ES-I3 (cell line): ENCODE data around the gene TMEM39B.

ENCODE experiments used
- H3K36me3 ChIP-seq: 2 replicates; pipeline ENCODE4 v1.6.1; 2013; ENCODE audit warnings: mild to moderate bottlenecking, low read length, control low read depth, moderate library complexity; ENCODE audit not compliant: insufficient read depth
- H3K4me1 ChIP-seq: 2 replicates; pipeline ENCODE4 v1.6.1; 2013; ENCODE audit warnings: mild to moderate bottlenecking, control low read depth, low read length; ENCODE audit not compliant: insufficient read depth
- H3K9ac ChIP-seq: 2 replicates; pipeline ENCODE4 v1.6.1; 2013; ENCODE audit warnings: low read depth, mild to moderate bottlenecking, low read length, moderate library complexity
- H3K9me3 ChIP-seq: 2 replicates; pipeline ENCODE4 v1.6.1; 2013; ENCODE audit warnings: mild to moderate bottlenecking, low read length, moderate library complexity; ENCODE audit not compliant: control insufficient read depth, insufficient read depth

TMEM39B gene

GRCh38 chr1:32072622-32073298, at the start of gene TMEM39B:
Gene TMEM39B, plus strand, starts transcription at chr1:32072939. Its CDS starts 109 bp downstream, at chr1:32073048.
- Histone ChIP-seq H3K4me1 (peaks cover 16% of the 10 kb centered on the region), H3K36me3 (0 out of 2 replicates have a peak, but pooled peaks cover under 1% of the 10 kb centered on the region), H3K9me3 (no peaks in the 10 kb centered on the region), H3K9ac (peak within 1 kb of the TSS; percentile 92)

DNA sequence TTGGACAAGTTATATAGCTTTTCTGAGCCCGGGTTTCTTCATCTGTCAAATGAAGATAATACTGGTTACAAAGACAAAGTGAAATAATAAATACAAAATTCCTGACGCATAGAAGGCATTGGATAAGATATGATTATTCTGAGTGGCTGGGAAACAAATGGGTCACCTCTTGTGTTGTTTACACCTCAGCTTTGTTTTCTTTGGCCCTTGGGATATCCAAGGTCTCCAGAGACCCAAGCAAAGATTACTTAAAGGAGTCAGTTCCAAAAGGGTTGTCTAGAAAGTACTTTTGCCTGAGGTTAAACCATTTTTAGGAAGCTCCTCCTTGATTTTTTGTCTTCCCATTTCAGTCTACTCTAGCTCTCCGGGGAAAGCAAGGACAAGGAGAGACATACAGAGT, 49.4 kb upstream of the TMEM39B start:
- Histone ChIP-seq H3K36me3 (no peaks in the 10 kb centered on the region), H3K9me3 (no peaks in the 10 kb centered on the region), H3K9ac (no peak overlapping the region), H3K4me1 (no peaks in the 10 kb centered on the region; the same call in 1 of the 2 replicates)

DNA sequence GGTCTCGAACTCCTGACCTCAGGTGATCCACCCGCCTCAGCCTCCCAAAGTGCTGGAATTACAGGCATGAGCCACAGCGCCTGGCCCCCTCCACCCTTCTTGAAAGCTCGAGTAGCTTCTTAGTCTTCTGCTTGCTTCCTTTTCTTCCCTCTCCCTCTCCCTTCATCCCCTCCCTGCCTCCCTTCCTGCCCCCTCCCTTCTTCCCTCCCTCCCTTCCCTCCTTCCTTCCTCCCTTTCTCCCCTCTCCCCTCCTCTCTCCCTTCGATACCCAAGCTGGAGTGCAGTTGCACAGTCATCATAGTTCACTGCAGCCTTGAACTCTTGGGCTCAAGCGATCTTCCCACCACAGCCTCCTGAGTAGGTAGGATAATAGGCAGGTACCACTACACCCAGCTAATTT, 47.2 kb upstream of the TMEM39B start:
- H3K36me3 ChIP-seq = no peaks in the 10 kb centered on the region
- no peaks in the 10 kb centered on the region; the same call in 1 of the 2 replicates for H3K4me1 ChIP-seq
- H3K9me3 ChIP-seq = no peaks in the 10 kb centered on the region
- no peak overlapping the region for H3K9ac ChIP-seq

DNA sequence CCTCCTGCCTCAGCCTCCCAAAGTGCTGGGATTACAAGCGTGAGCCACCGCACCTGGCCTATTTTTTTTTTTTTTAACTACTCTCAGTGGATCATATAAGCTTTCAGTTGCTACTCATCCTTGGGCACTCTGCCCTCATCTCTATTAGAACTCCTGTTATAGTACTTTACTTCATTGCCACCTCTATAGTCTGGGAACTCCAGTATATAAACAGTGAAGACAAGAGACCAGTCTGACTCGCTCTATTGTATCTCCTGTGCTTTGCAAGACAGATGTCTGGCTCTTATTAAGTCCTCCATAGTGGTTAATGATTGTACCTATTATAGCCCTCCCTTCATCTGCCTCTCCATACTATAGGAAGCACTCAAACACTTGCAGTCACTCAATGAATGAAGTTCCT, 44.0 kb upstream of the TMEM39B start:
- Histone ChIP-seq H3K4me1 (no peaks in the 10 kb centered on the region; the same call in 1 of the 2 replicates), H3K9ac (no peak overlapping the region), H3K36me3 (peaks cover 22% of the 10 kb centered on the region), H3K9me3 (no peaks in the 10 kb centered on the region)

- Histone ChIP-seq H3K36me3 (peaks cover 35% of the 10 kb centered on the region), H3K4me1 (no peaks in the 10 kb centered on the region), H3K9ac (no peak overlapping the region), H3K9me3 (no peaks in the 10 kb centered on the region)
These were observed 41.0 kb upstream of the TMEM39B start for GRCh38 chr1:32031578-32032274.

DNA sequence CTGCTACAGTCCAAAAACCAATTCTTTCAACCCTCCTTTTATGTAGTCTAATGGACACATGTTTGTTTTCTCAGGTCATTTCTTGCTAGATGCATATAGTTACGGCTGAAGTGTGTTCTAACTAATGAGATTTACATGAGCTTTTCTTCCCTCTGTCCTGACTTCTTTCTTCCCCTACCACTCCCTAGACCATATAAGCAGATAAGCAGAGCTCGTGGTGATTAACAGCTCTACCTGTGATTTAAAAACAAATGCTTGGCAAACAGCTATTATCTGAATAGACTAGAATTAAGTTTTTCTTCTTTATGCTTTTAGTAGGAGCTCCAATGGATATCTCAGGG, 40.5 kb upstream of the TMEM39B start:
- H3K36me3 ChIP-seq = peaks cover 35% of the 10 kb centered on the region
- no peaks in the 10 kb centered on the region for H3K4me1 ChIP-seq
- no peaks in the 10 kb centered on the region for H3K9me3 ChIP-seq
- H3K9ac ChIP-seq = no peak overlapping the region

- H3K36me3 ChIP-seq = peaks cover 52% of the 10 kb centered on the region
- no peaks in the 10 kb centered on the region for H3K9me3 ChIP-seq
- no peaks in the 10 kb centered on the region for H3K4me1 ChIP-seq
- no peak overlapping the region for H3K9ac ChIP-seq
These were observed 37.6 kb upstream of the TMEM39B start for GRCh38 chr1:32035119-32035518.

DNA sequence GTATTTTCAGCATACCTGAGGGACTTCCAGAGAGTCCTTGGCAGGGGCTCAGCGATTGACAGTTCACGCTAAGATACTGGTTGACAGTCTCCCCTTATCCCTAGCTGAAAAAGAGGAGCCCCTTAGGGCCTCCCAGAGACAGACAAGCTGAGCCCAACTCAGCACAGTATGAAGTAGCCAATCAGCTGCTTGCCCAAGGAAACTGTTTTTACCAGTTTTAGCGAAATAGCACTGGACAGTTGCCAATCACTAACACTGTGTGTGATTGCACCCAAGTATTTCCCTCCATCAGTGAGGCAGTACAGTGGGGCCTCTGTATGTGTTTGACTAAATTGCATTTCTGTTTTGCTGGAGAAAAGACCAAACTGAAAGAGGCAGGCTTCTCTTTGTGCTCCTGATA, 32.0 kb upstream of the TMEM39B start:
- no peaks in the 10 kb centered on the region for H3K4me1 ChIP-seq
- H3K9ac ChIP-seq = no peak overlapping the region
- peaks cover 61% of the 10 kb centered on the region for H3K36me3 ChIP-seq
- H3K9me3 ChIP-seq = no peaks in the 10 kb centered on the region

- H3K9ac ChIP-seq = no peak overlapping the region
- no peaks in the 10 kb centered on the region for H3K4me1 ChIP-seq
- peaks cover 66% of the 10 kb centered on the region for H3K36me3 ChIP-seq
- no peaks in the 10 kb centered on the region for H3K9me3 ChIP-seq
These were observed 30.4 kb upstream of the TMEM39B start for GRCh38 chr1:32042330-32042729.

DNA sequence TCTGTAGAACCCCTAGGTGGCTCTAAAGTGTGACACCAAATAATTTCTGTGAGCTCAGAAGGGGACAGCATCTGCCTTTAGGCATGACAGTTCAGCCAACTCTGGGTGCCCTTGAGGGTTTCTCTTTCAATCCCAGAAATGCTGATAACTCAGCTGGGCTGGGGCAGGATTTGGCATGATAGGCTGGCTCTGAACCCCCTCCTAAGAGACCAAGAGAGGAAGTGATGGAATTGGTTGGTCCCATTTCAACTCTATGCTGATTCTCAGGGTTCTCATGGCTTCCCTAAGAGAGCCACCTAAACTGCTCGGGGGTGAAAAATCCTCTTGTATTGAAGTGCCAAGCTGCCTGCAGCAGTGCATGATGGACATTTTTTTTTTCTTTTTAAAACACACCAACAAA, 28.5 kb upstream of the TMEM39B start:
- Histone ChIP-seq H3K36me3 (peaks cover 64% of the 10 kb centered on the region), H3K4me1 (no peaks in the 10 kb centered on the region), H3K9ac (no peak overlapping the region), H3K9me3 (no peaks in the 10 kb centered on the region)

DNA sequence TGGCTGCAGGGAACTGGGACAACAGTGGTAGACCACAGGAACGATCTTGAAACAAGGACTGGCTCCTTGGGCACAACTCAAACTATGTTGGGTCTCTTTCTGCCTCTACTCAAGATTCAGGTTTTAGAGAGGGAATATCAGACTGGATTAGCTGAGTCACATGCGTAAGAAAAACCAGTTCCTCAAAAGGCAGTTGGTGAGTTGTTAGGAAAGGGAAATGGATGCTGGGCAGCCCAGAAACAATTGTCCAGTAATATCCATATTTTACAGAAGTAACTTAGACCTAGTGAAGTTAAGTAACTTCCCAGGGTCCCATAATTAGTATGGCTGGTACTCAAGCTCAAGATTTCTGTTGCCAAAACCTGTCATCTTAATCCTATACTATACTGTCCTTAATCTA, 27.0 kb upstream of the TMEM39B start:
- no peaks in the 10 kb centered on the region for H3K4me1 ChIP-seq
- H3K36me3 ChIP-seq = peaks cover 51% of the 10 kb centered on the region
- H3K9ac ChIP-seq = no peak overlapping the region
- no peaks in the 10 kb centered on the region for H3K9me3 ChIP-seq

DNA sequence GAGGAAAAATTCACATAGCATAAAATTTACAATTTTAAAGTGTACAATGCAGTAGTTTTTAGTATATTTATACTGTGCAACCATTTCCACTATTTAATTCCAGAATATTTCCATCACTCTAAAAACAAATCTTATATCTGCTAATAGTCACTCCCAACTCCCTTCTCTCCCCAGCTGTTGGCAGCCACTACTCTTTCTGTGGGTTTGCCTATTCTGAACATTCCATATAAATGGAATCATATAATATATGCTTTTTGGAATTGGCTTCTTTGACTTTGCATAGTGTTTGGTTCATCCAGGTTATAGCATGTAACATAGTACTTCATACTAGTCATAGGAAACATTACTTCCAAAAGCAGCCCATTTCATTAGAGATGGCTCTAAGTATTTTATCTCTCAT, 25.0 kb upstream of the TMEM39B start:
- Histone ChIP-seq H3K9me3 (no peaks in the 10 kb centered on the region), H3K4me1 (no peaks in the 10 kb centered on the region), H3K9ac (no peak overlapping the region), H3K36me3 (peaks cover 50% of the 10 kb centered on the region)

DNA sequence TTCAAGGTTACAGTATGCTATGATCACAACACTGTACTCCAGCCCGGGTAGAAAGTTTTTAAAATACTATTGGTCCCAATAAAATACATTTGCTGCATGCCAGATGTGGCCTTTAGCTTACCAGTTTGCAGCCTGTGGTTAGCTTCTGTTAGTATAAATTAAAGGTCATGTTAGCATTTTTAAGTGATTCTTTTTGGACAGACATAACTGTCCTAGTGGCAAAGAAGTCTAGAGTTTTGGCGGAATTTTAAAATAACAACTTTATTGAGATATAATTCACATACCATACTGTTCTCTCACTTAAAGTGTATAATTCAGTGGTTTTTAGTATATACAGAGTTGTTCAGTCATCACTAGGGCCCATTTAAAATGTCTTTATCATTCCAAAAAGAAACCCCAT, 24.3 kb upstream of the TMEM39B start:
- H3K9me3 ChIP-seq = no peaks in the 10 kb centered on the region
- H3K36me3 ChIP-seq = peaks cover 47% of the 10 kb centered on the region
- no peak overlapping the region for H3K9ac ChIP-seq
- no peaks in the 10 kb centered on the region for H3K4me1 ChIP-seq

DNA sequence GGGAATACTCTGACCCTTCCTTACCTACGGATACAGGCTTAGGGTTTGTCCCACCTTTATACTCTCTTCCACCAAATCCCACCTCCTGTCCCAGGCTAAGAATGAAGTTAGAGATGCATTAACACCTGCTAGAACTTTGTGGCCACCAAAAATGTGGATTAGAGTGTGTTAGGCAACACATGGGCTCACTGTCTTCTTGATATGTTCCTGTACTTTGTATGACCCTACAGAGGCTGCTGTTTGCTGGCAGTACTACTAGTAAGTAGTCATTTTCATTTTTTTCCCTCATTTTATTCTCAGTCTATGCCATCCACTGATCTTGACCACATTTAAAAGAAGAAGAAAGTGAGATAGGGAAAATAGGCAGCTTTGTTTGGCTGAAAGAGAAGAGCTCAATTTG, 21.0 kb upstream of the TMEM39B start:
- Histone ChIP-seq H3K9me3 (no peaks in the 10 kb centered on the region), H3K36me3 (peaks cover 53% of the 10 kb centered on the region), H3K4me1 (no peaks in the 10 kb centered on the region), H3K9ac (no peak overlapping the region)

GRCh38 chr1:32052887-32053286, 19.9 kb upstream of the TMEM39B start:
- H3K4me1 ChIP-seq = no peaks in the 10 kb centered on the region
- no peak overlapping the region for H3K9ac ChIP-seq
- no peaks in the 10 kb centered on the region for H3K9me3 ChIP-seq
- peaks cover 50% of the 10 kb centered on the region for H3K36me3 ChIP-seq
